NOMO-1 treated with dmso at 0.1 percent for 144 hours (cell line): ENCODE measurements around the gene DNAH2.
"Not testable (repeated sequence)": the region's sequence is repeated elsewhere in the genome, so short reads cannot be mapped to it uniquely, and the experiment has no call there.

ENCODE experiments used
- DNase-seq: peaks from one replicate; lab custom pipeline; 2025; ENCODE audit not compliant: unreplicated experiment; lab: John Stamatoyannopoulos, UW

The DNAH2 gene

GRCh38 chr17:7775051-7775450, 57.5 kb downstream of the DNAH2 start:
- peak; percentile 25 for DNase-seq

- DNase-seq = no peak
Observed at GRCh38 chr17:7777017-7777416, 59.5 kb downstream of the DNAH2 start.

GRCh38 chr17:7780736-7781135, 63.2 kb downstream of the DNAH2 start:
- DNase-seq = no peak

- DNase-seq = no peak
Observed at GRCh38 chr17:7781429-7781828, 63.9 kb downstream of the DNAH2 start.

- no peak for DNase-seq
Observed at GRCh38 chr17:7782240-7782639, 64.7 kb downstream of the DNAH2 start.

- no peak for DNase-seq
Observed at GRCh38 chr17:7786866-7787265, 69.3 kb downstream of the DNAH2 start.

GRCh38 chr17:7789131-7789530, 71.6 kb downstream of the DNAH2 start:
- DNase-seq = no peak

- no peak for DNase-seq
Observed at GRCh38 chr17:7790150-7790549, 72.6 kb downstream of the DNAH2 start.

GRCh38 chr17:7792611-7793010, 75.1 kb downstream of the DNAH2 start:
- no peak for DNase-seq

GRCh38 chr17:7794075-7794663, 76.6 kb downstream of the DNAH2 start:
- no peak for DNase-seq

GRCh38 chr17:7797976-7798375, 80.4 kb downstream of the DNAH2 start:
- DNase-seq = no peak

- no peak for DNase-seq
Observed at GRCh38 chr17:7798839-7799238, 81.3 kb downstream of the DNAH2 start.

- no peak for DNase-seq
Observed at GRCh38 chr17:7803981-7804380, 86.4 kb downstream of the DNAH2 start.

- DNase-seq = no peak
Observed at GRCh38 chr17:7806587-7806986, 89.0 kb downstream of the DNAH2 start.

- DNase-seq = no peak
Observed at GRCh38 chr17:7807206-7807605, 89.7 kb downstream of the DNAH2 start.

- no peak for DNase-seq
Observed at GRCh38 chr17:7809086-7809790, 91.7 kb downstream of the DNAH2 start.

- not testable (repeated sequence) for DNase-seq
Observed at GRCh38 chr17:7809791-7810343, 92.3 kb downstream of the DNAH2 start.

GRCh38 chr17:7811251-7811650, 93.7 kb downstream of the DNAH2 start:
- no peak for DNase-seq

GRCh38 chr17:7814969-7815368, 97.4 kb downstream of the DNAH2 start:
- DNase-seq = no peak

GRCh38 chr17:7816926-7817642, 99.5 kb downstream of the DNAH2 start:
- DNase-seq = no peak

- no peak for DNase-seq
Observed at GRCh38 chr17:7817643-7817964, 100.1 kb downstream of the DNAH2 start.

- no peak for DNase-seq
Observed at GRCh38 chr17:7818026-7818425, 100.5 kb downstream of the DNAH2 start.
